Thymus (tissue), 11 donors: Measurements from ENCODE around the gene IL21R. TPM values are rescaled to one million over a fixed set of nuclear protein-coding genes. Genes with fewer than 3 reads are reported as not detected.

Experiments used
- DNase-seq, 9 donors: peaks; one replicate each; pipeline ENCODE4 v3.0.0-alpha.2; 2013; ENCODE audit warnings: low spot score in 9 of 9, low read depth in 6 of 9, missing footprints in 1 of 9
- H3K27ac ChIP-seq, 2 donors: one replicate each; pipeline ENCODE4 v1.5.1; 2013; ENCODE audit warnings: control low read depth in 1 of 2, low read depth in 1 of 2, low read length in 1 of 2, mild to moderate bottlenecking in 1 of 2, moderate library complexity in 1 of 2
- H3K27me3 ChIP-seq, 2 donors: one replicate each; pipeline ENCODE4 v1.5.1; 2013; ENCODE audit warnings: low read length in 1 of 2; ENCODE audit not compliant: control insufficient read depth in 2 of 2, insufficient read depth in 1 of 2
- H3K36me3 ChIP-seq, 2 donors: one replicate each; pipeline ENCODE4 v1.5.1; 2013; ENCODE audit warnings: low read length in 1 of 2, mild to moderate bottlenecking in 1 of 2, moderate library complexity in 1 of 2; ENCODE audit not compliant: control insufficient read depth in 2 of 2, insufficient read depth in 2 of 2
- H3K4me1 ChIP-seq, 2 donors: one replicate each; pipeline ENCODE4 v1.5.1; 2013; ENCODE audit warnings: low read length in 2 of 2; ENCODE audit not compliant: control insufficient read depth in 2 of 2, insufficient read depth in 2 of 2
- H3K4me3 ChIP-seq, 2 donors: one replicate each; pipeline ENCODE4 v1.5.1; 2013; ENCODE audit warnings: low read length in 2 of 2, control low read depth in 1 of 2, mild to moderate bottlenecking in 1 of 2
- H3K9me3 ChIP-seq, 2 donors: one replicate each; pipeline ENCODE4 v1.5.1; 2013; ENCODE audit warnings: low read length in 1 of 2, mild to moderate bottlenecking in 1 of 2; ENCODE audit not compliant: control insufficient read depth in 2 of 2, insufficient read depth in 1 of 2
- WGBS: extraction: QIAGEN DNeasy Blood & Tissue Kit; methylation state at CpG from one replicate; pipeline ENCODE4 v1.1.7; 2013; 5-methylcytosine and 5-hydroxymethylcytosine counted together
- polyA plus RNA-seq: library from polyadenylated mRNA; stranded (reverse); fragments of 200-250 nt; gene quantifications from one replicate; pipeline ENCODE4 v1.2.3, GENCODE V29; 2013
- total RNA-seq: library from RNA; stranded (reverse); fragments of 120-200 nt; gene quantifications from one replicate; pipeline ENCODE4 v1.2.4, GENCODE V29; 2013
- donor health status: healthy.

Gene IL21R
- total and polyA plus RNA-seq, 2 donors: 10.7 to 12.8 TPM

GRCh38 chr16:27381974-27382855 lies 19.8 kb upstream of the IL21R start:
- H3K36me3 ChIP-seq: no peaks in the 10 kb centered on the region
- peak in 1 of 9 donors; percentile 45 for DNase-seq
- WGBS: 92% methylated on average over 10 of the region's 10 CpGs
- H3K27ac ChIP-seq: no peak overlapping the region
- H3K27me3 ChIP-seq: no peaks in the 10 kb centered on the region
- peaks cover 0 to 6% of the 10 kb centered on the region in 2 donors for H3K9me3 ChIP-seq
- H3K4me1 ChIP-seq: peaks cover 14 to 31% of the 10 kb centered on the region in 2 donors
- no peak overlapping the region for H3K4me3 ChIP-seq

DNA sequence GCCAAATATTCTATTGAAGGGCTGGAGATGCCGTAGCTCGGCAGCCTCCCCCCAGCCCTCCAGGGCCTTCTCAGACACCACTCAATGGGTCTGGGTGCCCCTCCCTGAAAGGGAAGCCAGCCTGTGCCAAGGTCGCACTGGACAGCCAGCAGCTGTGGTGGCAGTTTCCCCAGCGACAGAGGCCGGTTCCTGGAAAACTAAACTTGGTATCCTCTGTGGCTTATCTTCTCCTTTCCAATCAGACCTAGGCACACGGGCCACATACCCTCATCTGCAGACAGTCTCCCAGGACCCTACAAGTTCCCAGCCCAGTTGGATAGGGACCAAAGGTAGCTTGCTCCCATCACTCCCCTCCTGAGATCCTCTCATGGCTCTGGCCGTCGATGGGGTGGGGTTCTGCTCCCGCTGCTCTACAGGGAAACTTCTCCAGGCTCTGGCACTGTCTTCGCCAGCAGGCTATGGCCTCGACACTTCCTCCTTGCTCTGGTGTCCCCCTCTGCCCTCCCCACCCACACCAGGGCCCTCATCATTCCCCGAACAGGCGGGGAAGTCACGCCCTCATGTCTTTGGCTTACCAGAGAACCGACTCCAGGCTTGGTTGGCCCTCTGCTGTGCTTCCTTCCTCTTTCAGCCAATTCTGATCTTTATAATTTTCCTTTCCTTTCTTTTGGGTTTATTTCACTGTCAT lies 18.3 kb upstream of the IL21R start:
- Histone ChIP-seq H3K9me3 (peaks cover 0 to 6% of the 10 kb centered on the region in 2 donors), H3K36me3 (no peaks in the 10 kb centered on the region), H3K27me3 (no peaks in the 10 kb centered on the region), H3K4me1 (peaks cover 8 to 19% of the 10 kb centered on the region in 2 donors), H3K4me3 (no peak overlapping the region), H3K27ac (no peak overlapping the region)
- WGBS: 65% methylated on average over 15 of the region's 15 CpGs
- DNase-seq: no peak

- H3K27me3 ChIP-seq: no peaks in the 10 kb centered on the region
- H3K27ac ChIP-seq: no peak overlapping the region
- DNase-seq: no peak
- peaks cover 6 to 12% of the 10 kb centered on the region in 2 donors for H3K4me1 ChIP-seq
- no peaks in the 10 kb centered on the region for H3K36me3 ChIP-seq
- H3K4me3 ChIP-seq: no peak overlapping the region
- peaks cover 0 to 6% of the 10 kb centered on the region in 2 donors for H3K9me3 ChIP-seq
- WGBS: 84% methylated on average over 5 of the region's 5 CpGs
Observed at GRCh38 chr16:27384425-27384824, 17.5 kb upstream of the IL21R start.

- Histone ChIP-seq H3K4me3 (no peak overlapping the region), H3K27me3 (no peaks in the 10 kb centered on the region), H3K27ac (no peak overlapping the region), H3K9me3 (peaks cover 0 to 6% of the 10 kb centered on the region in 2 donors), H3K4me1 (peaks cover 5 to 12% of the 10 kb centered on the region in 2 donors), H3K36me3 (no peaks in the 10 kb centered on the region)
- 96% methylated on average over 7 of the region's 7 CpGs for WGBS
- no peak for DNase-seq
Observed at GRCh38 chr16:27385398-27385797, 16.6 kb upstream of the IL21R start.

DNA sequence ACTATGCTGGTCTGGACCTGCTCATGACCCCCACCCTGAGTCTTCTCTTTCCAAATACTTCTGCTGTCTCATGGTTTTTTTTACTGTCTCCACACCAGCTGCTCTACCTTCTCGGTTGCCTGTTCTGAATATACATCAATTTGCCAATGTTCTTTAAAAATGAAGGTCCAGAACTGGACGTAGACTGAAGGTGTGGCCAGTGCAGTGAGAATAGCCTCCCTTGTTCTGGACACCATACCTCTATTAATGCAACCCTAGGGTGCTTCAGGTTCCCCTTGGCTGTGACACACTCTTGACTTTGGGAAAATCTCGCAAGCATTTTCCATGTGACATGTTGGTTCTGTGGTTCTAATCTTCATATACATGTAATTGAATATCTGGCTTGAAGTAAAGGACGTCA lies 15.3 kb upstream of the IL21R start:
- Histone ChIP-seq H3K36me3 (no peaks in the 10 kb centered on the region), H3K9me3 (peaks cover 0 to 6% of the 10 kb centered on the region in 2 donors), H3K27me3 (no peaks in the 10 kb centered on the region), H3K4me3 (no peak overlapping the region), H3K27ac (no peak overlapping the region), H3K4me1 (peaks cover 0 to 4% of the 10 kb centered on the region in 2 donors)
- 83% methylated on average over 4 of the region's 4 CpGs for WGBS
- DNase-seq: no peak

DNA sequence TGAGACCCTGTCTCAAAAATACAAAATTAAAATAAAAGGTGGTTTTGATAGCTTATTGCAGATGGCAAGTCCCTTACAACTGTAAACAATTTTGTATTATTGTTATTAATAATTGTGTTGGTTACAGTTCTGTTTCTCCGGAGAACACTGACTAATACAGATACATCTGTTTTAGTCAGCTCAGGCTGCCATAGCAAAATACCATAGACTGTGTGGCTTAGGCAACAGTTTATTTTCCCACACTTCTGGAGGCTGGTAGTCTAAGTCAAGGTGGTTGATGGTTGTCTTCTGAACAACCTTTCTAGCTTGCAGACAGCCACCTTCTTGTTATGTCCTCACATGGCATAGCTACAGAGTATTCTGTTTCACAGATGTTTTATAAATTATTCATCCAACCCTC lies 14.2 kb upstream of the IL21R start:
- Histone ChIP-seq H3K9me3 (peaks cover 0 to 6% of the 10 kb centered on the region in 2 donors), H3K27ac (no peak overlapping the region), H3K4me1 (no peaks in the 10 kb centered on the region), H3K4me3 (no peak overlapping the region), H3K27me3 (no peaks in the 10 kb centered on the region), H3K36me3 (no peaks in the 10 kb centered on the region)
- 95% methylated on average over 1 of the region's 1 CpG for WGBS
- no peak for DNase-seq

GRCh38 chr16:27389272-27389961 lies 12.6 kb upstream of the IL21R start:
- H3K27ac ChIP-seq: no peak overlapping the region
- H3K4me3 ChIP-seq: no peak overlapping the region
- H3K4me1 ChIP-seq: no peaks in the 10 kb centered on the region
- no peaks in the 10 kb centered on the region for H3K27me3 ChIP-seq
- H3K9me3 ChIP-seq: no peaks in the 10 kb centered on the region
- no peak for DNase-seq
- WGBS: 89% methylated on average over 8 of the region's 8 CpGs
- H3K36me3 ChIP-seq: no peaks in the 10 kb centered on the region

- Histone ChIP-seq H3K4me3 (no peak overlapping the region), H3K36me3 (no peaks in the 10 kb centered on the region), H3K27ac (no peak overlapping the region), H3K27me3 (no peaks in the 10 kb centered on the region), H3K9me3 (no peaks in the 10 kb centered on the region), H3K4me1 (no peaks in the 10 kb centered on the region)
- no peak for DNase-seq
Observed at GRCh38 chr16:27390151-27390550, 11.8 kb upstream of the IL21R start.

DNA sequence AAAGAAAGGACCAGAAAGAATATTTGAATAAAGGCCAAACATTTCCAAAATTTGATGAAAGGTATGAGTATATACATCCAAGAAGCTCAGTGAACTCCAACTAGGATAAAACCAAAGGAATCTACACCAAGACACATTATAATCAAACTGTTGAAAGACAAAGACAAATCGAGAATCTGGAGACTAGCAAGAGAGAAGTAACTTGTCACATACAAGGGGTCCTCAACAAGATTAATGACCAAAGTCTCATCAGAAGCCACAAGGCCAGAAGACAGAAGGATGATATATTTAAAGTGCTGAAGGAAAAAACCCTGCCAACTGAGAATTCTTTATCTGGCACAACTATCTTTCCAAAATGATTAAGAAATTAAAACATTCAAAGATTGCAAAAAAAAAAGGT lies 9.3 kb upstream of the IL21R start:
- DNase-seq: no peak
- no peaks in the 10 kb centered on the region for H3K27me3 ChIP-seq
- WGBS: 96% methylated on average over 1 of the region's 1 CpG
- no peaks in the 10 kb centered on the region for H3K9me3 ChIP-seq
- no peaks in the 10 kb centered on the region for H3K4me1 ChIP-seq
- no peak overlapping the region for H3K27ac ChIP-seq
- H3K36me3 ChIP-seq: no peaks in the 10 kb centered on the region
- H3K4me3 ChIP-seq: no peak overlapping the region
